Tracheal epithelial cell (primary cell): ENCODE data around the gene IKBKG. TPM values are rescaled to one million over a fixed set of nuclear protein-coding genes. Genes with fewer than 3 reads are reported as not detected.

ENCODE experiments used
- total RNA-seq: library from RNA; depleted of rRNA; stranded (reverse); fragments of >200 nt; gene quantifications from 2 replicates; pipeline ENCODE4 v1.2.1, GENCODE V29; 2014

Gene IKBKG
- total RNA-seq: 11.7 and 11.8 TPM in 2 replicates

GRCh38 chrX:154547245-154548027, at the start of gene IKBKG:
Gene IKBKG, plus strand, starts transcription at chrX:154547620. Its CDS starts 4,383 bp downstream, at chrX:154552003.

GRCh38 chrX:154515966-154516655, 31.3 kb upstream of the IKBKG start, which contains the start of gene FAM3A:
Gene FAM3A, minus strand, starts transcription at chrX:154516232. Its CDS starts 460 bp downstream, at chrX:154515772.

GRCh38 chrX:154546354-154547244, 821 bp upstream of the IKBKG start, which contains the start of gene G6PD:
Gene G6PD, minus strand, starts transcription at chrX:154546846. Its CDS starts 691 bp downstream, at chrX:154546155.

DNA sequence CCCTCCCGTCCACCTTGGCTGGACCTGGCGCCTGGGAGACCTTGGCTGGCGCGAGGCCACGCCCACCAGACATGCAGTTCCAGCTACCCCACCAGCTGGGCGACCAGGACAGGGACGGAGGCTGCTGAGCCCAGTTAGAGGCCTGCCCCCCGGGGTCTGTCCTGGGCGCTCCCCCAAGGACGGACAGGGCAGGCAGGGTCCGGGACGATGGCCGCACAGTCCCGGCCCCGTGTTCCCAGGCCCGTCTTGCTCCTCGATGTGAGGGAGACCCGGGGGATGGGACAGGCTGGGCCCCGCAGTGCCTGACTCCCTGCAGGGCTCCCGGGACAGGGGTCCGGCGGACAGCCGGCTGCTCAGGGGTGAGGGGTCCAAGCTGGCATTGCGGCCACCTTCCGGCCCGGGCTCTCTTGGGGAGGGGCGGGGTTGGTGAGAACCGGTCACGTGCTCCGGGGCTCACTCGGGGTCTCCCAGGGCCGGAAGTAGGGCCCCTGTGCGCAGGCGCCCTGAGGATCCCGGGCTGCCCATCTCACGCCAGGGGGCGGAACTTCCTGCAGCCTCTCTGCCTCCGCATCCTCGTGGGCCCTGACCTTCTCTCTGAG, 37.3 kb downstream of the IKBKG start, which contains the start of gene CTAG1A:
Gene CTAG1A (plus strand): TSS at position 549 of the 599 bp plus-strand sequence. CDS start 74 bp downstream, outside the sequence.

Other genes with a start within 250 kb of the IKBKG start
- gene FLNA, start 173.0 kb upstream of the IKBKG start, total RNA-seq: 796 and 1,439 TPM in 2 replicates
- 17.3 and 17.4 TPM in 2 replicates for gene EMD, start 168.3 kb upstream of the IKBKG start, total RNA-seq
- gene RPL10, start 149.2 kb upstream of the IKBKG start, total RNA-seq: 5,235 and 8,047 TPM in 2 replicates
- 65.8 and 69.7 TPM in 2 replicates for gene DNASE1L1, start 138.4 kb upstream of the IKBKG start, total RNA-seq
- gene TAFAZZIN, start 136.1 kb upstream of the IKBKG start, total RNA-seq: 23.7 and 27.0 TPM in 2 replicates
- 69.6 and 81.0 TPM in 2 replicates for gene ATP6AP1, start 118.9 kb upstream of the IKBKG start, total RNA-seq
- 38.8 and 56.4 TPM in 2 replicates for gene GDI1, start 110.5 kb upstream of the IKBKG start, total RNA-seq
- gene FAM50A, start 103.5 kb upstream of the IKBKG start, total RNA-seq: 44.1 and 60.5 TPM in 2 replicates
- 11.3 TPM in 2 replicates for gene PLXNA3, start 89.3 kb upstream of the IKBKG start, total RNA-seq
- gene LAGE3, start 68.3 kb upstream of the IKBKG start, total RNA-seq: 16.8 and 34.5 TPM in 2 replicates
- gene UBL4A, start 61.0 kb upstream of the IKBKG start, total RNA-seq: 56.6 and 82.7 TPM in 2 replicates
- 20.5 and 22.4 TPM in 2 replicates for gene SLC10A3, start 57.0 kb upstream of the IKBKG start, total RNA-seq
- gene FAM3A, start 31.4 kb upstream of the IKBKG start, total RNA-seq: 31.1 and 36.1 TPM in 2 replicates
- 23.9 and 49.9 TPM in 2 replicates for gene G6PD, start 774 bp upstream of the IKBKG start, total RNA-seq
- gene CTAG1A, start 37.5 kb downstream of the IKBKG start, total RNA-seq: not detected in 2 replicates
- gene CTAG1B, start 71.7 kb downstream of the IKBKG start, total RNA-seq: not detected in 2 replicates
- gene CTAG2, start 106.0 kb downstream of the IKBKG start, total RNA-seq: not detected in 2 replicates
- 0.24 and 0.43 TPM in 2 replicates for gene GAB3, start 203.5 kb downstream of the IKBKG start, total RNA-seq
- 57.1 and 61.6 TPM in 2 replicates for gene DKC1, start 215.2 kb downstream of the IKBKG start, total RNA-seq